ENCODE results near the gene ASRGL1.

The ASRGL1 gene

GRCh38 chr11:62411524-62411923 lies 74.3 kb downstream of the ASRGL1 start:
- in situ Hi-C loops (cut with MboI; ENCODE audit: low sequenced_read_pairs), result no loop called here

GRCh38 chr11:62413060-62413696 lies 75.9 kb downstream of the ASRGL1 start:
- in situ Hi-C loops (cut with MboI; ENCODE audit: low sequenced_read_pairs), result no loop called here

- in situ Hi-C loops (cut with MboI; ENCODE audit: low sequenced_read_pairs), result no loop called here
Measured at GRCh38 chr11:62416596-62416995, 79.3 kb downstream of the ASRGL1 start.

GRCh38 chr11:62418136-62418535 lies 80.9 kb downstream of the ASRGL1 start:
- in situ Hi-C loops (cut with MboI; ENCODE audit: low sequenced_read_pairs), result no loop called here

GRCh38 chr11:62418733-62419132 lies 81.5 kb downstream of the ASRGL1 start, which contains the start of gene SCGB1A1:
Gene SCGB1A1 (plus strand): TSS chr11:62419033. CDS start chr11:62419096, 63 bp downstream.
- in situ Hi-C loops (cut with MboI; ENCODE audit: low sequenced_read_pairs), result no loop called here

GRCh38 chr11:62419314-62419929 lies 82.2 kb downstream of the ASRGL1 start:
- in situ Hi-C loops (cut with MboI; ENCODE audit: low sequenced_read_pairs), result no loop called here

GRCh38 chr11:62419943-62420342 lies 82.7 kb downstream of the ASRGL1 start:
- in situ Hi-C loops (cut with MboI; ENCODE audit: low sequenced_read_pairs), result no loop called here

GRCh38 chr11:62420882-62421281 lies 83.6 kb downstream of the ASRGL1 start:
- in situ Hi-C loops (cut with MboI; ENCODE audit: low sequenced_read_pairs), result no loop called here

GRCh38 chr11:62421996-62422395 lies 84.7 kb downstream of the ASRGL1 start:
- in situ Hi-C loops (cut with MboI; ENCODE audit: low sequenced_read_pairs), result no loop called here

- in situ Hi-C loops (cut with MboI; ENCODE audit: low sequenced_read_pairs), result no loop called here
Measured at GRCh38 chr11:62423012-62423411, 85.8 kb downstream of the ASRGL1 start.

GRCh38 chr11:62427630-62428233 lies 90.5 kb downstream of the ASRGL1 start:
- in situ Hi-C loops (cut with MboI; ENCODE audit: low sequenced_read_pairs), result no loop called here

- in situ Hi-C loops (cut with MboI; ENCODE audit: low sequenced_read_pairs), result no loop called here
Measured at GRCh38 chr11:62428871-62429560, 91.8 kb downstream of the ASRGL1 start.

GRCh38 chr11:62430425-62430824 lies 93.2 kb downstream of the ASRGL1 start:
- in situ Hi-C loops (cut with MboI; ENCODE audit: low sequenced_read_pairs), result no loop called here

GRCh38 chr11:62431171-62431901 lies 94.1 kb downstream of the ASRGL1 start:
- in situ Hi-C loops (cut with MboI; ENCODE audit: low sequenced_read_pairs), result no loop called here

GRCh38 chr11:62432695-62433094 lies 95.4 kb downstream of the ASRGL1 start:
- in situ Hi-C loops (cut with MboI; ENCODE audit: low sequenced_read_pairs), result no loop called here

- in situ Hi-C loops (cut with MboI; ENCODE audit: low sequenced_read_pairs), result no loop called here
Measured at GRCh38 chr11:62433141-62433903, 96.1 kb downstream of the ASRGL1 start.

- in situ Hi-C loops (cut with MboI; ENCODE audit: low sequenced_read_pairs), result no loop called here
Measured at GRCh38 chr11:62433904-62434276, 96.6 kb downstream of the ASRGL1 start.

- in situ Hi-C loops (cut with MboI; ENCODE audit: low sequenced_read_pairs), result no loop called here
Measured at GRCh38 chr11:62435846-62436660, 98.8 kb downstream of the ASRGL1 start.

GRCh38 chr11:62437616-62438015 lies 100.4 kb downstream of the ASRGL1 start:
- in situ Hi-C loops (cut with MboI; ENCODE audit: low sequenced_read_pairs), result no loop called here

Data from hTERT RPE-1 (cell line).